SKM-1 treated with dmso at 0.1 percent for 144 hours (cell line): ENCODE measurements around the gene NOVA2.
"Not testable (repeated sequence)": the region's sequence is repeated elsewhere in the genome, so short reads cannot be mapped to it uniquely, and the experiment has no call there.

Experiments
- DNase-seq: peaks from one replicate; lab custom pipeline; 2025; ENCODE audit not compliant: unreplicated experiment; lab: John Stamatoyannopoulos, UW

The NOVA2 gene

DNA sequence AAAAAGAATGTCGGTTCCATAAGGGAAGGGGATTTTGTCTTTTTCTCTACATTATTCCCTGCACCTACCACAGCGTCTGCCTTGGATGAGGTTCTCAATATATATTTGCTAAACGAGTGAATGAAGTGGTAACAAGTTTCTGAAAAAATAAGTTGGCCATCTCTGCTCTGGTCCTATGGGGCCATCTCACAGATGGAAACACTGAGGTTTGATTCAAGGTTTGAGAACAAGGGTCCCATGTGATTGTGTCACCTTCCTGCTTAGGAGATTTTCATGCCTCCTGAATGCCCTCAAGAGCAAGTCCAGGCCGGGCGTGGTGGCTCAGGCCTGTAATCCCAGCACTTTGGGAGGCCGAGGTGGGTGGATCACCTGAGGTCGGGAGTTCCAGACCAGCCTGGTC lies 74.4 kb downstream of the NOVA2 start:
- no peak for DNase-seq

DNA sequence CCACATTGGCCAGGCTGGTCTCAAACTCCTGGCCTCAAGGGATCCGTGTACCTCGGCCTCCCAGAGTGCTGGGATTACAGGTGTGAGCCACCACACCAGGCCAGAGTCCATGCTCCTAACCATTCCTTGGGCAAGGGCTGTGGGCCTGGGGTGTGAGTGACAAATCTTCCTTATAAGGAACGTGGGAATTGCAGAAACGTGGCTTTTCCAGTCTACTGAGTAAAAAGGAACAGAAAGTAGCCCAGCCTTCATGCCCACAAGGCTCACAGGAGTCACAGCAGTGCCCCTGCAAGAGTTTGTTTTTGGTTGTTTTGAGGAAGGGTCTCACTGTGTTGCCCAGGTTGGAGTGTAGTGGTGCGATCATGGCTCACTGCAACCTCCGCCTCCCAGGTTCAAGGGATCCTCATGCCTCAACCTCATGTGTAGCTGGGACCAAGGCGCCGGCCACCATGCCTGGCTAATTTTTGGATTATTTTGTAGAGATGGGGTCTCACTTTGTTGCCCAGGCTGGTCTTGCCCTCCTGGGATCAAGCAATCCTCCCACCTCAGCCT lies 76.3 kb downstream of the NOVA2 start:
- DNase-seq = no peak

DNA sequence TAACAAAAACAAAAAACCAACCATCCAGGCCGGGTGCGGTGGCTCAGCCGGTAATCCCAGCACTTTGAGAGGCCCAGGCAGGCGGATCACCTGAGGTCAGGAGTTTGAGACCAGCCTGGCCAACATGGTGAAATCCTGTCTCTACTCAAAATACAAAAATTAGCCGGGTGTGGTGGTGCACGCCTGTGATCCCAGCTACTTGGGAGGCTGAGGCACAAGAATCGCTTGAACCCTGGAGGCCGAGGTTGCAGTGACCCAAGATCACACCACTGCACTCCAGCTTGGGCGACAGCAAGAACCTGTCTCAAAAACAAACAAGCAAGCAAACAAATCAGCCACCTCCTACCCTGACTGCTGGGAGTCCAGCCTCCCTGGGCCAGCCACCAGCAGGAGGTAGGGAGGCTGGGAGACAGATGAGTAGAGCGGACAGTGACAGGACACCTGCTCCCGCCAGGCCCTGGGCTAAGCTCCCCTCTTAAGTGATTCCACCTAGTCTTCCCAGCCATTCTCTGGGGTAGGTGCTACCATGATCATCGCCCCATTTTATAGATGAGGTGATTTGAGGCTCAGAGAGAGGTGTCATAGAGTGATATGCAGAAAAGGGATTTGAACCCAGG lies 77.6 kb downstream of the NOVA2 start:
- DNase-seq = not testable (repeated sequence)

DNA sequence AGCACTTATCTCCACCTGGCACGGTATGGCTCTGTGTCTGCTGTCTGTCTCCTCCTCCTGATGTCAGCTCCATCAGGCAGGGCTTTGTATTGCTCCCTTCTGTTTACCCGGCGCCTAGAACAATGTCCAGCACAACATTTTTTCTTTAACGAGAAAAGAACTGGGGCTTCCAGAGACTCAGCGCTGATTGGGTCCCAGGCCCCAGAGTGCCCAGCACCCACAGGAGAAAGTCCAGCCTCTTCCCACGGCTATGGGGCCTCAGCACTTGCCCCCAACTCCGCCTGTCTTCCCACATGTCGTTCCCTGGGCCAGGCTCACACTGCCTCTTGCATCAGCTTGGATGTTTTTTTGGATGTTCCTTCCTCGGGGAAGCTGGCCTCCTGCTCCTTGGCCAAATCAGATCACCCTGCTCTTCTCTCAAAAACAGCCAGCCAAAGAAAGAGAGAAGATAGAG lies 78.1 kb downstream of the NOVA2 start:
- no peak for DNase-seq

DNA sequence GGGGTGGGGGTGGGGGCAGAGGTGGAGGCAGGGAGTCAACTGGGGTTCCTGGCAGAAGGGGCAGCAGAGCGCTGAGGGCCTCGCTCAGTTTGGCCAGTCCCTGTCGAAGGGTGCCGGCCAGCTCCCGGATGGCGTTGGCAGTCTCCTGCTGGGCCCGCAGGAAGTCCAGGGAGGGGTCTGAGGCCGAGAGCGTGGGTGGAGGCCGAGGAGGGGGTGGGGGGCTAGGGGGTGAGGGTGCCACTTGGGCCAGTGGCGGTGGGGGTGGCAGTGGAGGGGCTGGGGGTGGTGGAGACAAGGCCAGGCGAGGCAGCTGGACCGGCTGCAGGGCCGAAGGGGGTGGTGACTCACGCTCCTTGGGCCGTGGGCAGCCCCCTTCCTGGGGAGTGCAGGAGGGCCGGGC lies 82.8 kb downstream of the NOVA2 start:
- no peak for DNase-seq

DNA sequence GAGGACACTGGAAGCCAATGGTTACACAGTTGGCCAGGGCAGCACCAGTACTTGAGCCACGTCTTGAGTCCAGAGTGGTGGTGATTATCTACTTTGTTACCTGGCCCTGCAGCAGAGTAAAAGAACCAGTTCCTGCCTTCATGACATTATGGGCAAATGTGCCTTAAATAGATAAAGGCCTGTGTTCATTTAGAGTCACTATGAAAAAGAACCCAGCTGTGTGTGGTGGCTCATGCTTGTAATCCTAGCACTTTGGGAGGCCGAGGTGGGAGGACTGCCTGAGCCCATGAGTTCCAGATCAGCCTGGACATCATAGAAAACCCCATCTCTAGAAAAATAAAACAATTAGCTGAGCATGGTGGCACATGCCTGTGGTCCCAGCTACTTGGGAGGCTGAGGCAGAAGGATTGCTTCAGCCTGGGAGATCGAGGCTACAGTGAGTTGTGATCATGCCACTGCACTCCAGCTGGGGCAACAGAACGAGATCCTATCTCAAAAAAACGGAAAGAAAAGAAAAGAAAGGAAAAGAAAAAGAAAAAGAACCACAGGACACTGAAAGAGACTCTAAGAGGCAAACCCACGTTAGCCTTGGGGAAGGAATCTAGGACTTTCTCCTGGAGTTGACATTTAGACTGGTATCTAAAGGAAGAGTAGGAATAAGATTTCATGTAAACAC lies 84.3 kb downstream of the NOVA2 start:
- no peak for DNase-seq

DNA sequence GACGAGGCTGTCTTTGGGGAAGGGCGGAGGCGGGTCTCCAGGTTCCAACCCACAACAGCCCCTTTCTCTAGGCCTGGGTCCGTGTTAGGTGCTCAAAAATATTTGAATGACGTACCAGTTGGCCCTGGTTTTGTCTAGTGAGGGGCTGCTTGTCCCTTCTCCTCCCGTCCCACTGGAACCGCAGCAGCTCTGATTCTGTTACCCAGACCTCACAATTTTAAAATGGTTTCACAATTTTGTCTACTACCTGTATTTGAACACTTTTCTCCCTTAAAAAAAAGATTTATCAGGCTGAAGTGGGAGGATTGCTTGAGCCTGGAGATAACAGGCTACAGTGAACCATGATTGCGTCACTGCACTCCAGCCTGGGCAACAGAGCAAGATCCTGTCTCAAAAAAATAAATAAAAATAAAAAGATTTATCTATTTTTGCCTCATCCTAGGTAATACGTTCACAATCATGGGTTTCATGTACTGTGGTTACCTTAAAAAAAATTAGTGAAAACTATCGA lies 86.4 kb downstream of the NOVA2 start:
- no peak for DNase-seq

DNA sequence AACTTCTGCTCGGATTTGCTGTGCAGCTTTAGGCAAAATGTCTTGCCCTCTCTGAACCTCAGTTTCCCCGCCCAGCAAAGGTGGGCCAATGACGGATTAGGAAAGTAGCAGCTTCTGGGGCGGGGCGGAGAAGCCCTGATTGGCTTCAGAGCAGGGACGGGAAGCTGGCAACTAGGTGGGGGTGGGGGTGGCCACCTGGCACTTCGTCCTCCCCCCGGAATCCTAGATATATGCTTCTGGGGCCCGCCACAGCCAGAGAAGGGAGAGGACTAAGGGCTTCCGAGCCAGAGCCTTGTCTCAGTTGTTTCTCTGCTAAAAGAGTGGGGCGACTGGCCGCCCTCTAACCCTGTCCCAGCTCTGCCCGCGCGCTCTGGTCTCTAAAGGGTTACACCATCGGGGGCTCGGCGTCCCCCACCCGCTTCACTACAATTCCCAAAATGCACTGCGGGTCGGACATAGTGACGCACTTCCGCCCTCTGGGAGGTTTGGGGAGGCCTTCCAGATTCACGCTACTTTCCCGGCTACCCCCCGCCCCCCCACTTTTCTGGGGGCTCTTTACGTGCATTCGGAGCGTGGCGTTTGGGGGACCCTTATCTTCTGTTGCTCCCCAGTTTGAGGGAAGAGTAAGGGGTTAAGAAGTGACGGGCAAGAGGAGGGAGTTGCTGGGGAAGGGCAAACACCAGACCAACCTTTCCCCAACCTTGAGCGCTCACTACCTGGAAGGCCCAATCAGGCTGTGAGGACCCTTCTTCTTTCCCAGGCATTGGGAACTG lies 87.1 kb downstream of the NOVA2 start:
- peak; percentile 56 for DNase-seq

DNA sequence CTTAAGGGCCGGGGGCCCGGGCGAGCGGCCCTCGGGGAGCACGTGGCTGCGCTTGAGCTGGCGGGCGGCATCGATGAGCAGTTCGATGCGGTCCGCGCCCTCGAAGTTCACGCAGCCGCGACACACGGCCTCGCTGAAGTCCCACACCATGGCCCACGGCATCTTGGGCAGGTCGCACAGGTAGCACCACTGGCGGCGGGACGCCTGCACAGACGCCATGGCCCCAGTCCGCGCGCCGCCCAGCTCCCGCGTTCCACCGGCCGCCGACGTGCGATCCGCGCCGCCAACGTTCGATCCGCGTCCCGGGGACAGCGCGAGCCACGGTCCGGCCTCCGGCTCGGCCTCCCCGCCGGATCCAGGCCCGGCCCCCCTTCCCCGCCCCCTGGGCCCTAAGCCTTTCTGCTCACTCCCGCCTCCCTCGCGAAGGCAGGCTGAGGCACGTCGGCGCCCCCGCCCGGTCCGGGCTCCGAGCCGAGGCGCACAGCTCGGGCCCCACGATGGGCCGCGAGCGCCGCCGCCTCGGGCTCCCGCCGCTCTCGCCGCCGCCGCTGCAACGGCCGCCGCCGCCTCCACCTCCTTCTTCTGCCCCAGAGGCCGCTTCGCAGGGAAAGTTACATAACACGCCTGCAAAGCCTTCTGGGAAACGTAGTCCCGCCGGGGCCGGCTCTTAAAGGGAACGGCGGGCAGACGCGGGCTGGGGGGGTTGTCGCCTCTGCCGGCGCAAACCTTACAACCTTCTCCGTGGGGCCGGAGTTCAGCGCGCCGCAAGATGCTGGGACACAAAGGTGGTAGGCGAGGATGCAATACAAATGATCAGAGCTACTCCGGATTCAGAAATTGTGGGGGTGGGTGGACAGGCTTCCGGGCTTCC lies 87.9 kb downstream of the NOVA2 start, which contains the start of gene IRF2BP1:
Gene IRF2BP1 (minus strand): TSS at position 586 of the 871 bp plus-strand sequence. CDS start 367 bp downstream, at position 219.
- DNase-seq = peak; percentile 72

DNA sequence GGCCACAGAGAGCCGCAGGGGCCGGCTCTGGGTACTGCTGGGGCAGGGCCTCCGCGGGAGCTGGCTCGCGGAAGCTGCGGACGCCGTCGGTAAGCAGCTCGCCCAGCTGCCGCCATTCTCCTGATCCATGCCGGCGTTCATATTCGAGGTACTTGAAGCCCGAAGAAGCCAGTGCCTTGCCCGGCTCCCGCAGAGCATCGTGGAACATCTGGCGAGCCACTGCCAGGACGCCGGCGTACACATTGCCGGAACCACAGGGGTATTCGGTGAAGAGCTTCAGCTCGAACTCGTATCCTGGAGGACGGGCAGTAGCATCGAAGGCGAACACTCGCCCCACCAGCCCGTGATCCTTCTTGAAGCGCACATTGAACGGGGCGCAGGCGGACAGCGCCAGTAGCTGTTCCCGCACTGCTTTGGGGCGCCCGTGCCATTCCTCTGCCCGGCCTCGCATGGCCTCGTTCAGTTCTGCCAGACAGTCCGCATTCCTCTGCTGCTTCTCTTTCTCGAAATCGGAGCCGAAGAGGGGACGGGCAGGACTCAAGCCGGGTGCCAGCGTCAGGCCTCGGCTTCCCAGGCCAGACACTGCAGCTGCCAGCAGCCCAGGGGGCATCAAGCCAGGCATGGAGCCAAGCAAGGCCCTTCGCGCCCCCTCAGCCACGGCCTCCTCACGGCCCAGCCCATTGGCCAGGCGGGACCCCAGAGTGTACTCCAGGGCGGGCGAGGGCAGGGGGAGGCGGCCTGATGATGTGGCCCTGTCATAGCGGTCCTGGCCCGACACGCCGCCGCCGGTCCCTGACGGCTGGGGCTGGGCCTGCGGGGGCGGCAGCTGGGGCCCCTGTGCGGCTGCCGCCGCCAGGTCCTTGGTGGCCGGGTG lies 88.7 kb downstream of the NOVA2 start:
- no peak for DNase-seq

DNA sequence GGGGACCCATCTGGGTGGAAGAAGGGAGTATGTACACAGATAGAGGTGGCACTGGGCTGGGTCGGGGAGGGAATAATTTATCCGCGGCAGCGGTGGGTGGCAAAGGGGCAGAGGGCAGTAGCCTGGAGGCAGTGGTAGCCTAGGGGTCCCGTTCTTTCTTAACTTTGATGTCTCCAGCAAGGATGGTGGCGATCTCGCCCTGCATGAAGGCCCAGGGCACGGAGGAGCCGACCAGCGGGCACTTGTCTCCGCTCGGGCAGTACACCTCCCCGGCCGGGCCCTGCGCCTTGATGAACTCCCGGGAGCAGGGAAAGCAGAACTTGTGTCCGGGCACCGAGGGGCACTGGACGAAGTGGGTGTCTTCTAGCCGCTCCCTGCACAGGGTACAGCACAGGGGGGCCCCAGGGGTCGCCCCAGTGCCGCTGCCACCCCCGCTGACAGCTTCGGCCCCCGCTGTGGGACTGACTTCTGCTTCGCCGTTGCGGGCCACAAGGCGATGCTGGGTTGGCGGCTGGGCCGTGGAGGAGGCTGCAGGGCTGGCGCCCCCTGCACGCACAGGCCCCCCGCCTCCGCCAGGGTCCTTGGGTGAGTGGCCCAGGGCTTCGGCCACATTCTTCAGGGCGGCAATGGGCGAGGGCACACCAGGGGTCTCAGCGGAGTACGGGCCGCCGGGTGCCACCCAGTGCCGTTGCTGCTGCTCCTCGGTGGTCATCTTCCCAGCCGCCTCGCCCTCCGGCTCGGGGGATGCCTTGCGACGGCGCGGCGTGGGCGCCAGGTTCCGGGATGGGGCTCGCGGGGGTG lies 89.6 kb downstream of the NOVA2 start:
- DNase-seq = no peak
